NCI-H1092 treated with DMSO at 0.1 percent for 48 hours (cell line): ENCODE measurements around the gene ROBO2.

Experiments used
- DNase-seq: peaks from one replicate; lab custom pipeline; 2025; lab: John Stamatoyannopoulos, UW

ROBO2 gene

DNA sequence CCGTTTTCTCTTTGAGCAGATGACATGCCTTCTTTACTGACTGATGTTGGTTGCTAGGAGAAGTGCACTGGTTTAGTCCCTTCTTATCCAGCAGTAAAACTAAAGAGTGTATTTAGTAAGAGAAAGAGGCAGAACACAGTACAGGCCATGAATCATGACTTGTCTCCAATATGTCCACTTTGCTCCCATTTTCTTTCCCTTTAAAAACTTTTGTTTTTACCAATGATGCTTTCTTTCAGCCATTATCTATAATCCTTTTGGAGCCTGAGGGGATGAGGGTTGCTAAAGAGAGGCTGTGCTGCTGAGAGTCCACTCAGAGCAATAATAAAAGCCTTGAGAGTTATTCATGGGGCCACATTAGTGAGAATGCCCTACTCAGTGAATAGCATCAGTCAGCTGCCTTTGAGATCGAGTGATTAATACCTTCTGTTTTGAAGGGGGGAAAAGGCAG lies 12.2 kb downstream of the ROBO2 start:
- peak; percentile 17 for DNase-seq

GRCh38 chr3:77052733-77053670 lies 13.1 kb downstream of the ROBO2 start:
- DNase-seq: no peak

DNA sequence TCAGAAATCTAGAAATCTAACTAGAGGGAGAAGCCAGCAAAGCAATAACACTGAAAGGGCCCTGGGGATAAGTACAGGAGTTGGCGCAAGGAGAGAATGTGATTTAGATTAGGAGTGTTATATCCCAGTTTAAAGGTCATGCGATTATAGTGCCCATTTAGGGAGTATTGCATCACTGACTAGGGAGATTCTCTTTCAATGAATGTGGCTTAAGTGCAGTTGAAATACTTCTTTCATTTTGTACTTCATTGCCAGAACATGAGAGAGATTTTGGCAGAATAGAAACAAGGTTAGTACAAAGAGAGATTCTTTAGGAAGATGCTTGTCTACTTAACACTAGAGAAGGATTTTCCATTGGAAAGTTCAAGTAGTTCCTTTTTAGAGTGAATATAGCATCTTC lies 13.9 kb downstream of the ROBO2 start:
- no peak for DNase-seq

DNA sequence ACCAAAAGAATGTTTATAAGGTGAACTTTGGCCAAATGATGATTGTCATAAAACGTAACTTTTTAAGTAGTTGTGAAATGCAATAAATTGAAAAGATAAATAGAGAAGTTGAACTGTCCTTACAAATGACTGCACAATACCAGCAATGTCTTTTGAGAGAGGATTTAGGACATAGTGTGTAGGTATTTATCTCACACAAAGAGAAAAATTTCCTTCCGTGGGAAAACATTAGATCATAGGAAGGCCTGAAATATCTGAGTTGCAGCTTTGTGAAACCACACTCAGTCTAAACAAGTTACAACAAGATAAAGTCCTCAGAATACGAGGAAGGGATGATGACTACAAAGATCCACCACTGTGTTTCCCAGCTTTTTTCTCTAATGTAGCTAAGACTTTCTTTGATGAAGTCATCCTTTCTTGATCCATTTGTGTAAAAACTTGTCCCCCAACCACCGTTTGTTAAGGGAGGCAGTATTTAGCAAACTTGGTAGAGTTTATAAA lies 16.0 kb downstream of the ROBO2 start:
- no peak for DNase-seq

- no peak for DNase-seq
These were observed 19.5 kb downstream of the ROBO2 start for GRCh38 chr3:77059354-77059753.

GRCh38 chr3:77063423-77063822 lies 23.5 kb downstream of the ROBO2 start:
- no peak for DNase-seq

GRCh38 chr3:77065750-77066149 lies 25.9 kb downstream of the ROBO2 start:
- DNase-seq: no peak

GRCh38 chr3:77066829-77067228 lies 26.9 kb downstream of the ROBO2 start:
- no peak for DNase-seq

DNA sequence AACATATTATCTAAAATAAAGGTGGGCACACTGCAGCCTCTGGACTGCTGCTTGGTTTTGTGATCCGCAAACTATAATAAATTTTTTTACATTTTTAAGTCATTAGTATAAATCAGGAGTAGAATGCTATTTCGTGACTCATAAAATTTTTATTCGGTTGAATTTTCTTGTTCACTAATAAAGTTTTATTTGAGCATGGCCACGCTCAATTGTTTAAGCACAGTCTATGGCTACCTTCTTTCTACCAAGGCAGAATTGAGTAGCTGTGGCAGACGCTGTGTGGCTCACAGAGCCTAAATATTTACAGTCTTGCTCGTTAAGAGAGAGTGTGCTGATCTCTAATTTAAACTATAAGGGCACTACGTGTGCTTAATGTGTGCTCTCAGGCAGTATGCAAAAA lies 28.9 kb downstream of the ROBO2 start:
- DNase-seq: no peak

- no peak for DNase-seq
These were observed 31.5 kb downstream of the ROBO2 start for GRCh38 chr3:77071364-77071763.

GRCh38 chr3:77071809-77072208 lies 31.9 kb downstream of the ROBO2 start:
- DNase-seq: no peak

- DNase-seq: no peak
These were observed 32.3 kb downstream of the ROBO2 start for GRCh38 chr3:77072232-77072631.

GRCh38 chr3:77078279-77078678 lies 38.4 kb downstream of the ROBO2 start:
- no peak for DNase-seq

DNA sequence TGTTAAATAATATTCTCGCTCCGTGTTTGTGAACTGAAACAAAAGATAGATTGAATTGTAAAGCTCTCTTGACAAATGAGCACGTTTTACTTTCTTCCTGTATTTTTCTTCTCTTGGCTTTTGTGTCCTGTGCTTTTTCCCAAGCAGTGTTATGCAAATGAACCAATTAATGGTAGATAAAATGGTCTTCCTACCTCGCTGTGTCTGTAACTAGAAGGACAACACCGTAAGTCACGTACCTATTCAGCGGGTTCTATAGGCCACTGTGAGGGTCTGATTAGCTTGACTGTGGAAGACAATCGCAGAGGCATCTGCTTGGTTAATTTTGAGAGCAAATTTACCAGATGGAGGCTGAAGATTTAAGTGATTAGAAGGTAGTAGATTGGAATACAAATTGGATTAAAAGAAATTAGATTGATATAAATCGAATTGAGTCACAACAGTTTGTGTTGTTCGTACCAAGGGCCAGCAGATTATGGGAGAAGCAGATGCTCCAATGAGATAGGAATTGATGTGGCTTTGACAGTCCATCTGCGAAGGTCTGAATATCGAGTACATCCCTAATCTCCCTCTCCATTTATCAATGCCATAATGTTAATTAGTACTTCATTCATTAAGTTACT lies 40.2 kb downstream of the ROBO2 start:
- no peak for DNase-seq

DNA sequence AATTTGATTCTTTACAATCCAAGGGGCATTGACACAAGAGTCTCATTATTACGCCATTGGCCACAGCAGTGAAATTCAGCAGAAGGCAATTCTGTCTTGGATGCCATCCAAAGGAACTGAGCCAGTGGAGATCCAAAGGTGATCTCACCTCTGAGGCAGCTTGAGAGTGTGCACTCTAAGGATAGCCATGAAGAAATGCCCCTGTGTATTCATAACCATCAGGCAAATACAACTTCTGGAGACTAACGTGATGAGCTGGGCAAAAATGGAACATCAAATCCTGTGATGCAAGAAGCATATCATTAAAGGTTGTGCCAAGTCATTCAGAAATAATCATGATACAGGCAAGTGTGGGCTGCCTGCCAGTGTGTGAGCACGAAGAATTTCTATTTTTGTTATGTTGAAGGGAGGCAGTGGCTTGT lies 41.4 kb downstream of the ROBO2 start:
- peak; percentile 60 for DNase-seq

DNA sequence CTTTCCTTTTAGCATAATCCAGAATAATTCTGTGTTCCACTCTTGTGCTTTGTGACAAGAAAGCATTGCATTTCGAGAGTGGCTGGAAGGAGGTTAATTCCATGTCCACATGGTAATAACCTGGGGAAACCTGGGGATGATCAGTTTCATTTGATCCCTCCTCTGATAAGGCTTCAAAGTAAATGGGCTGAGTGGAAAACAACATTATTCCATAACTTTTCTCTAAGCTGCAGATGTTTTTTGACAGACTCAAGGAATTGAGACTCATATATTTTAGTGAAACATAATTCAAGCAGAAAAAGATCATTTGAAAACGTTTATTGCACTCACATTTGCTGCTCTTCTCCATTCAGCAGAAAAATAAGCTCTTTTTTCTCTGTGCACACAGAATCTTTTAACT lies 44.6 kb downstream of the ROBO2 start:
- no peak for DNase-seq

DNA sequence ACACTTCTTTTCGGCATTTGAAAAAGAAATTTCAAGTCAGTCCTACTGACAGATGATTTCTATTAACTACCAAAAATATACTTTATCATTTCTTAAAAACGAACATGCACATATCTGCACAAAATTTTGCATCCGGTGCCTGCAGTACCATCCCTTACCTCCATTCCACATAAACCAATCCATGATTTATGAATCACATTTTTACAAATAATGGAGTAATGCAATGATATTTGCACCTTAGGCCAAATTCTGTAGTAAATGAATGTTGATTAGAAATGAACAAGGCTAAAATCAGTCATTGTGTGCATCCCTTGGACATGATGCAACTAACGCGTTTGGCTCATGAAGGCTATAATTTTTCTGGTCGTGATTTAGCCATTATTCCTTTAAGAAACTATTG lies 46.5 kb downstream of the ROBO2 start:
- DNase-seq: no peak

DNA sequence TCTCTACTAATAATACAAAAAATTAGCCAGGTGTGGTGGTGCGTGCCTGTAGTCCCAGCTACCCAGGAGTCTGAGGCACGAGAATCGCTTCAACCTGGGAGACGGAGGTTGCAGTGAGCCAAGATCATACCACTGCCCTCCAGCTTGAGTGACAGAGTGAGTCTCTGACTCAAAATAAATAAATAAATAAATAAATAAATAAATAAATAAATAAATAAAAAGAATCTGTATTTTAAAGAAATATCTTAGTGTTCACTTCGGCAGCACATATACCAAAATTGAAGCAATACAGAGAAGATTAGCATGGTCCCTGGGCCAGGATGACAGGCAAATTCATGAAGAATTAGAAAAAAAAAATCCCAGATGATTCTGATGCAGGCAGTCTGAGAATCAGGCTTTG lies 51.9 kb downstream of the ROBO2 start:
- no peak for DNase-seq

- no peak for DNase-seq
These were observed 53.2 kb downstream of the ROBO2 start for GRCh38 chr3:77093101-77093500.

GRCh38 chr3:77096145-77096544 lies 56.2 kb downstream of the ROBO2 start:
- DNase-seq: no peak

- DNase-seq: no peak
These were observed 57.3 kb downstream of the ROBO2 start for GRCh38 chr3:77096966-77097890.
